C4-2B (cell line): ENCODE measurements around the gene PCDHGB2.

Experiments
- ZFX ChIP-seq: fragments of 450-650 bp; IDR thresholded peaks from 2 replicates; pipeline ENCODE4 v1.6.1; 2017
- TF ChIP-seq, protein P1 (sequence below): fragments of 450-650 bp; conservative IDR thresholded peaks from 2 replicates; pipeline ENCODE4 v1.5.1; 2017; ENCODE audit warnings: mild to moderate bottlenecking

DNA sequence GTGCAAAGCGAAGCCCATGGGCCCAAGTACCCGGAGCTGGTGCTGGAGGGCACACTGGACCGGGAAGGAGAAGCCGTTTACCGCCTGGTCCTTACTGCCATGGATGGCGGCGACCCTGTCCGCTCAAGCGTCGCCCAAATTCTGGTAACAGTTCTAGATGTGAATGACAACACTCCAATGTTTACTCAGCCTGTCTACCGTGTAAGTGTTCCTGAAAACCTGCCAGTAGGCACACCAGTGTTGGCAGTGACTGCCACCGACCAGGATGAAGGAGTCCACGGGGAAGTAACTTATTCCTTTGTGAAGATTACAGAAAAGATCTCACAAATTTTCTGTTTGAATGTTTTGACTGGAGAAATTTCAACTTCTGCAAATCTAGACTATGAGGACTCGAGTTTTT lies 14.8 kb downstream of the PCDHGB2 start:
- TF ChIP-seq, protein P1, sequence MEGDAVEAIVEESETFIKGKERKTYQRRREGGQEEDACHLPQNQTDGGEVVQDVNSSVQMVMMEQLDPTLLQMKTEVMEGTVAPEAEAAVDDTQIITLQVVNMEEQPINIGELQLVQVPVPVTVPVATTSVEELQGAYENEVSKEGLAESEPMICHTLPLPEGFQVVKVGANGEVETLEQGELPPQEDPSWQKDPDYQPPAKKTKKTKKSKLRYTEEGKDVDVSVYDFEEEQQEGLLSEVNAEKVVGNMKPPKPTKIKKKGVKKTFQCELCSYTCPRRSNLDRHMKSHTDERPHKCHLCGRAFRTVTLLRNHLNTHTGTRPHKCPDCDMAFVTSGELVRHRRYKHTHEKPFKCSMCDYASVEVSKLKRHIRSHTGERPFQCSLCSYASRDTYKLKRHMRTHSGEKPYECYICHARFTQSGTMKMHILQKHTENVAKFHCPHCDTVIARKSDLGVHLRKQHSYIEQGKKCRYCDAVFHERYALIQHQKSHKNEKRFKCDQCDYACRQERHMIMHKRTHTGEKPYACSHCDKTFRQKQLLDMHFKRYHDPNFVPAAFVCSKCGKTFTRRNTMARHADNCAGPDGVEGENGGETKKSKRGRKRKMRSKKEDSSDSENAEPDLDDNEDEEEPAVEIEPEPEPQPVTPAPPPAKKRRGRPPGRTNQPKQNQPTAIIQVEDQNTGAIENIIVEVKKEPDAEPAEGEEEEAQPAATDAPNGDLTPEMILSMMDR = no peak
- TF ChIP-seq ZFX = no peak
